Activated CD4-positive, alpha-beta T cell treated with anti-CD3 and anti-CD28 coated beads, Interleukin-2, Interleukin-4, amounts not matched to agents 100 ng/mL and 50 ng/mL, durations not matched to agents 16 hours and 8 hours (primary cell): Measurements from ENCODE around the gene PCSK2.

Experiments used
- DNase-seq: peaks from one replicate; pipeline ENCODE4 v3.0.0-alpha.2; 2020; ENCODE audit warnings: low spot score

Gene PCSK2

DNA sequence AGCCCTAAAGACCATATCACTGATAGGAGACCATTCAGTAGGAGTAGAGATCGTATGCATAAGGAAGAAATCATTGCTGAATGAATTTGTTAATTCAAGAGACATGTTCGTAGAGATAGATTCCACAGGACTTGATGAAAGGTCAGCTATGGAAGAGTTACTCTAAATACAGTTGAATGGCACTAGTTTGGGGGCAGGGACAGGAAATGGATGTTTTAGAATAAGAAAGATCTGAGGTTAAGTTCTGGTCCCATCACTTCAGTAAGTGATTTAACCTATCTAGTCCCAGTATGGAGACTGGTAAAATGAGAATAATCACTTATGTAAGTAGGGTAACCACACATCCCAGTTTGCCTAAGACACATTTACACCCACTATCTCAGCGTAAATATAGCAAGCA lies 307.2 kb downstream of the PCSK2 start:
- DNase-seq = no peak
